Tibial nerve (tissue), 4 donors: ENCODE results near the gene RGS7. TPM values are rescaled to one million over a fixed set of nuclear protein-coding genes. Genes with fewer than 3 reads are reported as not detected.

Experiments used
- DNase-seq, 2 donors: peaks; one replicate each; pipeline ENCODE4 v3.0.0-alpha.2; 2019; ENCODE audit warnings: low spot score in 2 of 2
- H3K27ac ChIP-seq, 4 donors: fragments of 200-600 bp; sonication (generic) in 3 of 4; one replicate each; pipeline ENCODE4 v1.5.1; 2017 to 2019; ENCODE audit warnings: mild to moderate bottlenecking in 1 of 4
- H3K27me3 ChIP-seq, 2 donors: fragments of 200-600 bp; sonication (generic) in 1 of 2; one replicate each; pipeline versions ENCODE4 v1.5.1 to v1.6.0; 2017 to 2019
- H3K36me3 ChIP-seq, 3 donors: fragments of 200-600 bp; sonication (generic); one replicate each; pipeline ENCODE4 v1.5.1; 2018 to 2019
- H3K4me1 ChIP-seq, 4 donors: fragments of 200-600 bp; sonication (generic) in 3 of 4; one replicate each; pipeline ENCODE4 v1.5.1; 2017 to 2019
- H3K4me3 ChIP-seq, 4 donors: fragments of 200-600 bp; sonication (generic) in 3 of 4; one replicate each; pipeline ENCODE4 v1.5.1; 2017 to 2019; ENCODE audit warnings: mild to moderate bottlenecking in 1 of 4, moderate library complexity in 1 of 4
- H3K9me3 ChIP-seq, 4 donors: fragments of 200-600 bp; sonication (generic) in 3 of 4; one replicate each; pipeline ENCODE4 v1.5.1; 2017 to 2019
- EP300 ChIP-seq, 2 donors: sonication (generic); formaldehyde crosslinking; IDR thresholded peaks; one replicate each; pipeline ENCODE4 v1.6.1; 2017; ENCODE audit warnings: antibody characterized with exemption in 2 of 2, mild to moderate bottlenecking in 1 of 2
- POLR2A ChIP-seq, 2 donors: fragments of 450-650 bp; IDR thresholded peaks; one replicate each; pipeline ENCODE4 v1.6.1; 2017; ENCODE audit warnings: antibody characterized with exemption in 2 of 2, mild to moderate bottlenecking in 2 of 2, moderate library complexity in 2 of 2
- WGBS, 2 donors: methylation state at CpG; one replicate each; pipeline ENCODE4 v1.1.5; 2018; 5-methylcytosine and 5-hydroxymethylcytosine counted together
- total RNA-seq, 4 donors: library from RNA; depleted of rRNA; stranded (reverse); fragments of >200 nt; gene quantifications; one replicate each; pipeline ENCODE4 v1.1.0, GENCODE V29; 2016
- TF ChIP-seq, protein P1 (sequence below), 5 experiments: fragments of 200-600 bp in 3 of 5; fragments of 450-650 bp in 2 of 5; sonication (generic) in 3 of 5; IDR thresholded peaks; one replicate each; pipeline ENCODE4 v1.5.1; 2016 to 2019; ENCODE audit warnings: antibody characterized with exemption in 5 of 5, mild to moderate bottlenecking in 3 of 5, moderate library complexity in 2 of 5

Gene RGS7
- total RNA-seq, 4 donors from 2014 or later = 0.39 to 1.5 (median 1.0) TPM; not detected in 1

DNA sequence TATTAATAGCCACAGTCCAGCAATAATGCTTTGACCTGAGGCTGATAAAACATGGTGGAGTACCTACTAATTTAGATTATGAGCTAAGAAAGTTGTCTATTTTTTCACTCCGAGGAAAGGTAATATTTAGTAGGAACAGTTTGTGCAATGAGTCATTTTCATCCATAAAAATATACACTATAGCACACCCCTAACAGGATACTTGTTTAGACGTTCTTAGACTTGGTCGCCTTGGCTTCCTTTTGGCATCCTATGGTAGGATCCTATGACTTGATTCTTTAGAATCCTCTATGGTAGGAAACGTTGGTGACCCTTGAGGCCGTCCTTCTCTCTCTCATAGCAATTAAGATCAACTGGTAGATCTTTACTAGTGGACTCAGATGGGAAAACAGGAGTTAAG lies 81.8 kb downstream of the RGS7 start:
- peaks cover 0 to 18% (median 0%) of the 10 kb centered on the region in 4 donors for H3K9me3 ChIP-seq
- WGBS, 2 donors = 81 to 89% methylated on average over 5 of the region's 5 CpGs
- H3K4me1 ChIP-seq = no peaks in the 10 kb centered on the region
- no peak overlapping the region for H3K4me3 ChIP-seq
- no peak for DNase-seq
- no peak overlapping the region for H3K27ac ChIP-seq
- no peaks in the 10 kb centered on the region for H3K27me3 ChIP-seq
- no peaks in the 10 kb centered on the region for H3K36me3 ChIP-seq
- TF ChIP-seq POLR2A (IDR thresholded peaks at IDR 0.05) = no peak
- no peak for TF ChIP-seq EP300 (IDR thresholded peaks at IDR 0.05)
- TF ChIP-seq, protein P1, sequence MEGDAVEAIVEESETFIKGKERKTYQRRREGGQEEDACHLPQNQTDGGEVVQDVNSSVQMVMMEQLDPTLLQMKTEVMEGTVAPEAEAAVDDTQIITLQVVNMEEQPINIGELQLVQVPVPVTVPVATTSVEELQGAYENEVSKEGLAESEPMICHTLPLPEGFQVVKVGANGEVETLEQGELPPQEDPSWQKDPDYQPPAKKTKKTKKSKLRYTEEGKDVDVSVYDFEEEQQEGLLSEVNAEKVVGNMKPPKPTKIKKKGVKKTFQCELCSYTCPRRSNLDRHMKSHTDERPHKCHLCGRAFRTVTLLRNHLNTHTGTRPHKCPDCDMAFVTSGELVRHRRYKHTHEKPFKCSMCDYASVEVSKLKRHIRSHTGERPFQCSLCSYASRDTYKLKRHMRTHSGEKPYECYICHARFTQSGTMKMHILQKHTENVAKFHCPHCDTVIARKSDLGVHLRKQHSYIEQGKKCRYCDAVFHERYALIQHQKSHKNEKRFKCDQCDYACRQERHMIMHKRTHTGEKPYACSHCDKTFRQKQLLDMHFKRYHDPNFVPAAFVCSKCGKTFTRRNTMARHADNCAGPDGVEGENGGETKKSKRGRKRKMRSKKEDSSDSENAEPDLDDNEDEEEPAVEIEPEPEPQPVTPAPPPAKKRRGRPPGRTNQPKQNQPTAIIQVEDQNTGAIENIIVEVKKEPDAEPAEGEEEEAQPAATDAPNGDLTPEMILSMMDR (IDR thresholded peaks at IDR 0.05) = no peak

GRCh38 chr1:241274693-241275092 lies 82.3 kb downstream of the RGS7 start:
- H3K4me1 ChIP-seq = no peaks in the 10 kb centered on the region
- no peaks in the 10 kb centered on the region for H3K27me3 ChIP-seq

DNA sequence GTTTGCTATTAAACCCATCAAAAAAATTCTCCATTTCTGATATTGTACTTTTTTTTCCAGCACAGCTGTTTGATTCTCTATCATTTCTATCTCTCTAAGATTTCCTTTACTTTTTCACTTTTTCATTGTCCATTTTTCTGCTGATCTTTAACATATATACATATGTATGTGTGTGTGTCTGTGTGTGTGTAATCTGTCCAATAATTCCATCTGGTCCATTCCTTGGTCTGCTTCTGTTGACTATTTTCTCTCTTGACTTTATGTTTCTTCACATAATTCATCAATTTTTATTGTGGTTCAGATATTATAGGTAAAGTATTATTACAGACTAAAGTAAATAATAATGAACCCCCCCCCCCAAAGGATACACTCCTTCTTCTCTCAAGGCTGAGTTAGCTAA lies 84.2 kb downstream of the RGS7 start:
- H3K4me1 ChIP-seq = no peaks in the 10 kb centered on the region
- H3K9me3 ChIP-seq = peaks cover 0 to 15% (median 0%) of the 10 kb centered on the region in 4 donors
- H3K27me3 ChIP-seq = no peaks in the 10 kb centered on the region
- no peak for TF ChIP-seq EP300 (IDR thresholded peaks at IDR 0.05)
- H3K4me3 ChIP-seq = no peak overlapping the region
- DNase-seq = no peak
- H3K36me3 ChIP-seq = no peaks in the 10 kb centered on the region
- no peak overlapping the region for H3K27ac ChIP-seq

More at GRCh38 chr1:241274693-241275092, 82.3 kb downstream of the RGS7 start:
- no peak for DNase-seq
- no peak overlapping the region for H3K27ac ChIP-seq
- TF ChIP-seq, protein P1 (IDR thresholded peaks at IDR 0.05) = no peak
- TF ChIP-seq POLR2A (IDR thresholded peaks at IDR 0.05) (no peak), EP300 (IDR thresholded peaks at IDR 0.05) (no peak)
- H3K36me3 ChIP-seq = no peaks in the 10 kb centered on the region
- WGBS, 2 donors = 81 to 82% methylated on average over 4 of the region's 4 CpGs
- H3K4me3 ChIP-seq = no peak overlapping the region
- peaks cover 0 to 15% (median 0%) of the 10 kb centered on the region in 4 donors for H3K9me3 ChIP-seq

- no peaks in the 10 kb centered on the region for H3K27me3 ChIP-seq
- H3K36me3 ChIP-seq = no peaks in the 10 kb centered on the region
- H3K27ac ChIP-seq = no peak overlapping the region
- H3K4me1 ChIP-seq = no peaks in the 10 kb centered on the region
- peaks cover 0 to 15% (median 0%) of the 10 kb centered on the region in 4 donors for H3K9me3 ChIP-seq
- no peak overlapping the region for H3K4me3 ChIP-seq
- no peak for DNase-seq
- TF ChIP-seq, protein P1 (IDR thresholded peaks at IDR 0.05) = no peak
- no peak for TF ChIP-seq EP300 (IDR thresholded peaks at IDR 0.05)
- no peak for TF ChIP-seq POLR2A (IDR thresholded peaks at IDR 0.05)
- 80 to 95% methylated on average over 1 of the region's 1 CpG for WGBS, 2 donors
These were observed 85.6 kb downstream of the RGS7 start for GRCh38 chr1:241271427-241271826.

DNA sequence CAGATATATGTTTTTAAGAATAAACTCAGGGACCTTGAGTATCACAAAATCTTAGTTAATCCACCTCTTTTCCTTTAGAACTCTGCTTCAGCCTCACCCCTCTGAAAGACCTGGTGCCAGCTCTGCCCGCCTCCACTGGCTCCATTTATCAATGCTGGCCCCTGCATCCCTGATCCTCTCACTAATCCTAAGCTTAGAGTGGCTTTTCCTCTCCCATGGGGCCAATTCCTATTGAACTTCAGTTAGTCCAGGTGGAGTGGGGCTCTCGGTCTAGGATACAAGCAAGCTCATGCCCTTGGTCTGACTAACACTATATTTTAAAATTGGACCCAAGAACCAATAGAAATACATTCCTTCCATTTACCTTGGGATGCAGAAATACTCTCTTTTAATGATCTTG lies 87.0 kb downstream of the RGS7 start:
- Histone ChIP-seq H3K4me3 (no peak overlapping the region), H3K9me3 (peaks cover 0 to 15% (median 0%) of the 10 kb centered on the region in 4 donors), H3K27me3 (no peaks in the 10 kb centered on the region), H3K4me1 (no peaks in the 10 kb centered on the region), H3K36me3 (no peaks in the 10 kb centered on the region), H3K27ac (no peak overlapping the region)
- TF ChIP-seq POLR2A (IDR thresholded peaks at IDR 0.05) (no peak), EP300 (IDR thresholded peaks at IDR 0.05) (no peak)
- TF ChIP-seq, protein P1 (IDR thresholded peaks at IDR 0.05) = no peak
- 76 to 86% methylated on average over 2 of the region's 2 CpGs for WGBS, 2 donors
- no peak for DNase-seq

DNA sequence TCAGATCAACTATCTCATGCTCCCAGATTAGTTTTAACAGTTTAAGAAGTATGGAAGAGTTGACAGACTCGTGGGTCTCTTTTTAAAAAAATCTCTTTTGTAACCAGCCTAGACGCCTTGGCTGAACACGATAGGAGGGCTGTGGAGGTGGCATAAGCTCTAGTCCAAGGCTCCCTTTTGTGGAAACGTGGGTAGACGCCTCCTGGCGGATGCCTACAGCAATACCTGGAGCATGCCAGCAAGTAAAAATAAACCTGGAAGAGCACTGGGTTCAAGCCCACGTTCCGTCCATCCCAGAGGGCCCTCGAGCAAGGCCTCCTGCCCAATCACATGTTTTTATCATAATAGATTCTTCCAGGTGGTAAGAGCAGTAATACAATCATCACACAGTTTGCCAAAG lies 87.9 kb downstream of the RGS7 start:
- 60 to 78% methylated on average over 9 of the region's 9 CpGs for WGBS, 2 donors

More for the DNA sequence above, 87.9 kb downstream of the RGS7 start:
- Histone ChIP-seq H3K27me3 (no peaks in the 10 kb centered on the region), H3K27ac (no peak overlapping the region), H3K4me1 (no peaks in the 10 kb centered on the region), H3K9me3 (peaks cover 0 to 15% (median 0%) of the 10 kb centered on the region in 4 donors), H3K36me3 (no peaks in the 10 kb centered on the region), H3K4me3 (no peak overlapping the region)
- TF ChIP-seq, protein P1 (IDR thresholded peaks at IDR 0.05) = no peak
- no peak for TF ChIP-seq EP300 (IDR thresholded peaks at IDR 0.05)
- no peak for TF ChIP-seq POLR2A (IDR thresholded peaks at IDR 0.05)
- no peak for DNase-seq
